GM13976 (cell line): Measurements from ENCODE around the gene DAPK1.

Experiments used
- DNase-seq: peaks from one replicate; pipeline ENCODE4 v3.0.0; 2012; ENCODE audit warnings: low spot score
- CTCF ChIP-seq: IDR thresholded peaks from 2 replicates; pipeline ENCODE4 v1.5.1; 2012; ENCODE audit warnings: borderline replicate concordance, mild to moderate bottlenecking; ENCODE audit not compliant: insufficient read depth; ENCODE audit errors: extremely low read depth, missing control alignments, control extremely low read depth
- in situ Hi-C: fragments of 300-500 bp; cut with MboI; formaldehyde crosslinking; loops from one replicate; pipeline ENCODE4 v1.12.0; 2022; ENCODE audit warnings: low sequenced_read_pairs, mixed read lengths, inconsistent platforms; ENCODE audit not compliant: unreplicated experiment

DAPK1 gene

GRCh38 chr9:87597710-87598443 lies 100.2 kb downstream of the DAPK1 start:
- in situ Hi-C loops: no loop called here
- no peak for DNase-seq

GRCh38 chr9:87599901-87600610 lies 102.4 kb downstream of the DAPK1 start:
- in situ Hi-C loops: no loop called here
- DNase-seq: no peak
- no peak for TF ChIP-seq CTCF

More at GRCh38 chr9:87597710-87598443, 100.2 kb downstream of the DAPK1 start:
- no peak for TF ChIP-seq CTCF

GRCh38 chr9:87601176-87601575 lies 103.5 kb downstream of the DAPK1 start:
- no peak for DNase-seq
- in situ Hi-C loops: no loop called here
- TF ChIP-seq CTCF: no peak

GRCh38 chr9:87601595-87601994 lies 103.9 kb downstream of the DAPK1 start:
- in situ Hi-C loops: no loop called here
- no peak for TF ChIP-seq CTCF
- DNase-seq: no peak

- no peak for DNase-seq
- in situ Hi-C loops: no loop called here
- no peak for TF ChIP-seq CTCF
Measured at GRCh38 chr9:87602933-87603643, 105.4 kb downstream of the DAPK1 start.

GRCh38 chr9:87603854-87604490 lies 106.3 kb downstream of the DAPK1 start:
- no peak for DNase-seq
- in situ Hi-C loops: no loop called here
- no peak for TF ChIP-seq CTCF
